Dendritic cell treated with granulocyte-macrophage colony-stimulating factor and Interleukin-4, amounts not matched to agents 40 ng/mL and 50 ng/mL, for 4 days (primary cell): ENCODE results near the gene DDX11.
A peak's percentile ranks its signal among the peaks of the same experiment; 100 is the strongest.
"Not testable (repeated sequence)": the region's sequence is repeated elsewhere in the genome, so short reads cannot be mapped to it uniquely, and the experiment has no call there.

Experiments used
- H3K27ac Mint-ChIP-seq: one replicate; pipeline ENCODE4 v1.8.0; 2022; ENCODE audit warnings: mild to moderate bottlenecking, mixed read lengths
- H3K27me3 Mint-ChIP-seq: one replicate; pipeline ENCODE4 v1.8.0; 2022; ENCODE audit warnings: mild to moderate bottlenecking, mixed read lengths
- H3K36me3 Mint-ChIP-seq: one replicate; pipeline ENCODE4 v1.8.0; 2022; ENCODE audit warnings: low read depth, mixed read lengths
- H3K4me1 Mint-ChIP-seq: one replicate; pipeline ENCODE4 v1.8.0; 2022; ENCODE audit warnings: low read depth, mixed read lengths
- H3K4me3 Mint-ChIP-seq: one replicate; pipeline ENCODE4 v1.8.0; 2022; ENCODE audit warnings: mild to moderate bottlenecking, moderate library complexity, mixed read lengths
- H3K9me3 Mint-ChIP-seq: one replicate; pipeline ENCODE4 v1.8.0; 2022; ENCODE audit warnings: mixed read lengths
- intact Hi-C: fragments of 100-400 bp; cut with micrococcal nuclease; formaldehyde crosslinking; loops from one replicate; pipeline ENCODE4 v1.15.0; 2022

Gene DDX11

GRCh38 chr12:31050143-31050542 is 23.5 kb upstream of the DDX11 start:
- H3K27ac Mint-ChIP-seq, intact Hi-C loops, H3K4me3 Mint-ChIP-seq, H3K4me1 Mint-ChIP-seq, H3K36me3 Mint-ChIP-seq, H3K27me3 Mint-ChIP-seq, H3K9me3 Mint-ChIP-seq: not testable (repeated sequence)

DNA sequence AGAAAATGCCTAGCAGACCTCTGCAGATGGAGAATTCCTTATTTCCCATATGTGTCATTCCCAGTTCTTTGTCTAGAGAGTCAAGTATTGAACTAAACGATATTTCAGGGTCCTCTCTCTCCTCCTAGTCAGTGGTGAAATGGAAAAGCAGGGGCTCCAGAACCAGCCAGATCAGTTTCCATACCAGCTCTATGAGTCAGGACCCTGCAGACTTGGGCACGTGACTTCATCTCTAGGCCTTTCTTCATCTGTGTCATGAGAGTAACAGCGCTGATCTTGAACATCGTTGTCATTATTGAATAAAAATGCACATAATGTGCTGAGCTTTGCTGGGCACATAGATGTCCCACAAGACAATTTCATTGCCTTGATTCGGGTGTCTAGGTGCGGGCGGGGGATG is 23.1 kb upstream of the DDX11 start:
- intact Hi-C loops, H3K9me3 Mint-ChIP-seq, H3K27ac Mint-ChIP-seq, H3K27me3 Mint-ChIP-seq, H3K36me3 Mint-ChIP-seq, H3K4me1 Mint-ChIP-seq, H3K4me3 Mint-ChIP-seq: not testable (repeated sequence)

DNA sequence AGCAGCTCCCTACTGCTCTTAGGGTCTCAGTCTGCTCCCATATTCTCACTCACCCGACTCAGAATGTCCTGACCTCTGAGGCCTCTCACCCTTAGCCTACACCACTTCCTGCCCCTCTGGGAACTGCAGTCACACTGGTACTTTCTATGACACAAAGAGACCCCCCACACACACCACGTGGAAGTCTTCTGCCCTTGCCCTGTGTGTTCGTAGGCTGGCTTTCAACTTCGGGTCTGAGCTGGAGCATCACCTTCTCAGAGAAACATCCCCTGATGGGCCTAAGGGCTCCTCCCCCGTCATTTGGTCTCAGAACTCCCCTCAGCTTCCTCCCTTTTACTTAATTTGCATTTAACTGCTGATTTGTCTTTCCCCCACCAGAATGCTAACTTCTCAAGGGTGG is 22.0 kb upstream of the DDX11 start:
- intact Hi-C loops, H3K9me3 Mint-ChIP-seq, H3K4me1 Mint-ChIP-seq, H3K4me3 Mint-ChIP-seq, H3K27ac Mint-ChIP-seq, H3K27me3 Mint-ChIP-seq, H3K36me3 Mint-ChIP-seq: not testable (repeated sequence)

DNA sequence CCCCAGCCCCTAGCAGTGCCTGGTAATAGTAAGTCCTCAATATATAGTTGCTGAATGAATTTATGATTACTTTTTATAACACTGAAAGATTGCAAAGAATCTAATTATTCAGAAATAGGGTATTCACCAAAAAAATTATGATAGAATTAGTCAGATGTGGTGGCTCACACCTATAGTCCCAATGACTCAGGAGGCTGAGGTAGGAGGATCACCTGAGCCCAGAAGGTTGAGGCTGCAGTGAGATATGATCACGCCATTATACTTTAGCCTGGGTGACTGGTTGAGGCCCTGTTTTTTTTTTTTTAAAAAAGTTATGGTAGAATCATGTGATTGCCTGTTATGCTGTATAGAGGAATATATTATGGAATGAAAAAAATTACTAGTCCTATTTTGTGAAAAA is 21.5 kb upstream of the DDX11 start:
- H3K27ac Mint-ChIP-seq, H3K4me3 Mint-ChIP-seq, H3K9me3 Mint-ChIP-seq, H3K27me3 Mint-ChIP-seq, H3K36me3 Mint-ChIP-seq, intact Hi-C loops, H3K4me1 Mint-ChIP-seq: not testable (repeated sequence)

GRCh38 chr12:31052666-31053439 is 20.8 kb upstream of the DDX11 start:
- intact Hi-C loops, H3K27ac Mint-ChIP-seq, H3K4me3 Mint-ChIP-seq, H3K27me3 Mint-ChIP-seq, H3K36me3 Mint-ChIP-seq, H3K4me1 Mint-ChIP-seq, H3K9me3 Mint-ChIP-seq: not testable (repeated sequence)

DNA sequence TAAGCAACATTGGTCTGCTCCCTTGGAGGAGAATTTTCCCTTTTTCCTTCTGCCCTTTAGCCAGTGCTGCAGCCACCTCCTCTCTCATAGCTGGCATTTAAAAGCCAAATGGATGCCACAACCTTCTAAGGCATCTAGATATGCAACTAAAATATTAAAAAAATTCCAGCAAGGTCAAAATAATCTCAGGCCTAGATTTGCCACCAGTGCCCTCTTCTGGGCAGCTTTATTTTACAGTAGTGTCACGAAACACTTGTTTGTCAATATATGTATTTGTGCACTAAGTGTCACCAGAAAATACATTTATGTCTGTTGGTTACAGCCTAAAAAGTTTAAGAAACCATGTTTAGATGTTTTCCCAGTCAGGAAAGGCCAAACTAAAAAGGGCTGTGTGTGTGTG is 19.7 kb upstream of the DDX11 start:
- H3K36me3 Mint-ChIP-seq, H3K9me3 Mint-ChIP-seq, H3K27ac Mint-ChIP-seq, H3K27me3 Mint-ChIP-seq, H3K4me1 Mint-ChIP-seq, H3K4me3 Mint-ChIP-seq, intact Hi-C loops: not testable (repeated sequence)

GRCh38 chr12:31057671-31058070 is 16.0 kb upstream of the DDX11 start:
- Mint-ChIP-seq H3K4me1 (no peaks in the 10 kb centered on the region), H3K4me3 (no peak overlapping the region), H3K27me3 (no peaks in the 10 kb centered on the region), H3K9me3 (no peaks in the 10 kb centered on the region), H3K27ac (no peak overlapping the region), H3K36me3 (no peaks in the 10 kb centered on the region)
- intact Hi-C loops = no loop called here

DNA sequence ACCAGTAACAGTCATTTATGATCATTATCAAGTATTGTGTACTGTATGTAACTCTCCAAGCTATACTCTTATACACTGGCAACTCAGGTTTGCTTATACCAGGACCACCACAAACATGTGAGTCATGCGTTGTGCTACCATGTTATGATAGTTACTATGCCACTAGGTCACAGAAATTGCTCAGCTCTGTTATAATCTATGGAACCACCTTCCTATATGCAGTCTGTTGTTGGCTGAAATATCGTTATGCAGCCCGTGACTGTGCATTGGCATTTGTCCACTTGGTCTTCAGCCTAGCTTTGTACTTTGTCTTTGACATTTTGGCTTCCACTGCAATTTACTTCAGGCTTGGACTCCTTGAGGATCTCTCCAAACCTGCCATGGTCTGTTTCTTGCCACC is 7.5 kb upstream of the DDX11 start:
- H3K4me3 Mint-ChIP-seq = not testable (repeated sequence)

DNA sequence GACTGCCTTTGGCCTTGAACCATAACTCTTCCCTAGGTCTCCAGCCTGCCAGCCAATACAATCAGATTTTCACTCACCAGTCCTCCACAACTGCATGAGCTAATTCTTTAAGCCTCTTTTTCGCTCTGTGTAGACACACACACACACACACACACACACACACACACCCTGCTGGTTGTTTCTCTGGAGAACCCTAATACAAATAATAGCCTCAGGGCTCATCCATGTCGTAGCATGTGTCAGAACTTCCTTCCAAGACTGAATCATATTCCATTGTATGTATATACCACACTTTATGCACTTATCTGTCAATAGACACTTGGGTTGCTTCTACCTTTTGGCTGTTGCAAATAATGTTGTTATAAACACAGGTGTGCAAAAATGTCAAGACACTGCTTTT is 6.0 kb upstream of the DDX11 start:
- H3K27me3 Mint-ChIP-seq, H3K36me3 Mint-ChIP-seq, intact Hi-C loops, H3K27ac Mint-ChIP-seq, H3K9me3 Mint-ChIP-seq, H3K4me3 Mint-ChIP-seq, H3K4me1 Mint-ChIP-seq: not testable (repeated sequence)

More for the DNA sequence above, 7.5 kb upstream of the DDX11 start:
- intact Hi-C loops, H3K27ac Mint-ChIP-seq, H3K36me3 Mint-ChIP-seq, H3K4me1 Mint-ChIP-seq, H3K9me3 Mint-ChIP-seq, H3K27me3 Mint-ChIP-seq: not testable (repeated sequence)

DNA sequence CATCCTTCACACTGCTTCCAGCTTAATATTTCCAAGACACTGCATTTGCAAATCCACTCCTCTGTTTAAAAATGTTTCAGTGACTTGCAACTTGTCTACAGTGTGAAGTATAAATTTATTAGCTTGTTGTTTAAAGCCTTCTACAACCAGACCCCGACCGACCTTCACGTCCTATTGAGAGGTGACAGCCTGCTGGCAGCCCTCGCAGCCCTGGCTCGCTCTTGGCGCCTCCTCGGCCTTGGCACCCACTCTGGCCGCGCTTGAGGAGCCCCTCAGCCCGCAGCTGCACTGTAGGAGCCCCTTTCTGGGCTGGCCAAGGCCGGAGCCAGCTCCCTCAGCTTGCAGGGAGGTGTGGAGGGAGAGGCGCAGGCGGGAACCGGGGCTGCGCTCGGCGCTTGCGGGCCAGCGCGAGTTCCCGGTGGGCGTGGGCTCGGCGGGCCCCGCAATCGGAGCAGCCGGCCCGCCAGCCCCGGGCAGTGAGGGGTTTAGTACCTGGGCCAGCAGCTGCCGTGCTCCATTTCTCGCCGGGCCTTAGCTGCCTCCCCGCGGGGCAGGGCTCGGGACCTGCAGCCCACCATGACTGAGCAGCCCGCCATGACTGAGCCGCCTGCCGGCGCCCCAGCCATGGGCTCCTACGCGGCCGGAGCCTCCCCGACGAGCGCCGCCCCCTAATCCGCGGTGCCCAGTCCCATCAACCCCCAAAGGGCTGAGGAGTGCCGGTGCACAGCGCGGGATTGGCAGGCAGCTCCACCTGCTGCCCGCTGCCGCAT is 2.5 kb upstream of the DDX11 start:
- intact Hi-C loops, H3K27me3 Mint-ChIP-seq, H3K9me3 Mint-ChIP-seq, H3K27ac Mint-ChIP-seq, H3K36me3 Mint-ChIP-seq, H3K4me3 Mint-ChIP-seq: not testable (repeated sequence)
- peaks cover 22% of the 10 kb centered on the region for H3K4me1 Mint-ChIP-seq

GRCh38 chr12:31072962-31073361 is 698 bp upstream of the DDX11 start:
- H3K27me3 Mint-ChIP-seq, H3K9me3 Mint-ChIP-seq, intact Hi-C loops, H3K27ac Mint-ChIP-seq: not testable (repeated sequence)
- Mint-ChIP-seq H3K36me3 (peaks cover 20% of the 10 kb centered on the region), H3K4me3 (peak overlapping the region; percentile 90), H3K4me1 (peaks cover 25% of the 10 kb centered on the region)

GRCh38 chr12:31074333-31074874 is 744 bp downstream of the DDX11 start:
- H3K9me3 Mint-ChIP-seq, intact Hi-C loops, H3K27me3 Mint-ChIP-seq: not testable (repeated sequence)
- peaks cover 30% of the 10 kb centered on the region for H3K36me3 Mint-ChIP-seq
- H3K4me3 Mint-ChIP-seq = peak overlapping the region; percentile 90
- peaks cover 28% of the 10 kb centered on the region for H3K4me1 Mint-ChIP-seq
- H3K27ac Mint-ChIP-seq = peak overlapping the region; percentile 94

DNA sequence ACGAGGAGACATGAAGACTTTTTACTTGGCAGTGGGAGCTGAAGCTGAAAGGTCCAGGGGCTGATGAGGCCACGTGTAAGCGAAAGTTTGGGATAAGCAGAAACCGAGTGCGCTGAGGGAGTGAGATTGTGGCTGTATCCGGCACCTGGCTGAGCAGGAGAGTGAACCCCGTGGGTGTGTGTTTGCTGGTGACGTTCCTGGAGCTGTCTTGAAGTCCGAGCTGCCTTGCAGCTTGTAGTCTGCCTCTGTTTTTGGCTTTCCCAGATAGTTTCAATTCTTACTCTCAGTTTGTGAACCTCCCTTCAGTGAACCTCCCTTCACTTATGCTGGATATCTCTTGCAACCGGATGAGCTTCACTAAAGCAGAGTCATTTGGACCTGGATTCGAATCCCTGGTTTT is 2.5 kb downstream of the DDX11 start:
- H3K27ac Mint-ChIP-seq, intact Hi-C loops: not testable (repeated sequence)

GRCh38 chr12:31077095-31077494 is 3.4 kb downstream of the DDX11 start:
- peaks cover 28% of the 10 kb centered on the region for H3K4me1 Mint-ChIP-seq
- H3K27me3 Mint-ChIP-seq, H3K27ac Mint-ChIP-seq, intact Hi-C loops, H3K4me3 Mint-ChIP-seq, H3K9me3 Mint-ChIP-seq: not testable (repeated sequence)
- peaks cover 51% of the 10 kb centered on the region for H3K36me3 Mint-ChIP-seq

More for the DNA sequence above, 2.5 kb downstream of the DDX11 start:
- Mint-ChIP-seq H3K36me3 (peaks cover 48% of the 10 kb centered on the region), H3K4me1 (peaks cover 28% of the 10 kb centered on the region)
- H3K9me3 Mint-ChIP-seq, H3K4me3 Mint-ChIP-seq, H3K27me3 Mint-ChIP-seq: not testable (repeated sequence)
